NCI-H748 (cell line): ENCODE results near the gene PCDHA4.

Experiments
- DNase-seq: peaks from one replicate; lab custom pipeline; 2025; ENCODE audit not compliant: unreplicated experiment; lab: John Stamatoyannopoulos, UW

Gene PCDHA4

DNA sequence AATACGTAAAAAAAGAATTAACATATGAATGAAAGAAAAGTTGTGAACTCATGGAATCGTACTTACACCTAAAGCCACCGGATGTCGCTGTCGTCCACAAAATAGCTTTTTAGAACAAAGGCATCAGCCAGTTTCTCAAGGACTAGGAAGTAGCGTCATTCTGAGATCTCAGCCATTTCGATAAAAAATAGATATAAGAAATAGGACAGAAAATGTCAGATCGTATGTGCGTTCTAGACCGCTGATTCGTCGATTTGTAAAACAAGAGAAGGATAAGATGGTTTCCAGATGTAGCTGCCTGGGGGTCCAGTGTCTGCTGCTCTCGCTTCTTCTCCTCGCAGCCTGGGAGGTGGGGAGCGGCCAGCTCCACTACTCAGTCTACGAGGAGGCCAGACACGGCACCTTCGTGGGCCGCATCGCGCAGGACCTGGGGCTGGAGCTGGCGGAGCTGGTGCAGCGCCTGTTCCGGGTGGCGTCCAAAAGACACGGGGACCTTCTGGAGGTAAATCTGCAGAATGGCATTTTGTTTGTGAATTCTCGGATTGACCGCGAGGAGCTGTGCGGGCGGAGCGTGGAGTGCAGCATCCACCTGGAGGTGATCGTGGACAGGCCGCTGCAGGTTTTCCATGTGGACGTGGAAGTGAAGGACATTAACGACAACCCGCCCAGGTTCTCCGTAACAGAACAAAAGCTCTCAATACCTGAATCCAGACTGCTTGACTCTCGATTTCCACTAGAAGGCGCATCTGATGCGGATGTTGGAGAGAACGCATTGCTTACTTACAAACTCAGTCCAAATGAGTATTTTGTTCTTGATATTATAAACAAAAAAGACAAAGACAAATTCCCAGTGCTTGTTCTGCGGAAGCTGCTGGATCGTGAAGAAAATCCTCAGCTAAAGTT lies 49.2 kb downstream of the PCDHA4 start, which contains the start of gene PCDHA10:
Gene PCDHA10 (plus strand): TSS at position 126 of the 903 bp plus-strand sequence. CDS start 152 bp downstream, at position 278.
- DNase-seq, result peak; percentile 25

DNA sequence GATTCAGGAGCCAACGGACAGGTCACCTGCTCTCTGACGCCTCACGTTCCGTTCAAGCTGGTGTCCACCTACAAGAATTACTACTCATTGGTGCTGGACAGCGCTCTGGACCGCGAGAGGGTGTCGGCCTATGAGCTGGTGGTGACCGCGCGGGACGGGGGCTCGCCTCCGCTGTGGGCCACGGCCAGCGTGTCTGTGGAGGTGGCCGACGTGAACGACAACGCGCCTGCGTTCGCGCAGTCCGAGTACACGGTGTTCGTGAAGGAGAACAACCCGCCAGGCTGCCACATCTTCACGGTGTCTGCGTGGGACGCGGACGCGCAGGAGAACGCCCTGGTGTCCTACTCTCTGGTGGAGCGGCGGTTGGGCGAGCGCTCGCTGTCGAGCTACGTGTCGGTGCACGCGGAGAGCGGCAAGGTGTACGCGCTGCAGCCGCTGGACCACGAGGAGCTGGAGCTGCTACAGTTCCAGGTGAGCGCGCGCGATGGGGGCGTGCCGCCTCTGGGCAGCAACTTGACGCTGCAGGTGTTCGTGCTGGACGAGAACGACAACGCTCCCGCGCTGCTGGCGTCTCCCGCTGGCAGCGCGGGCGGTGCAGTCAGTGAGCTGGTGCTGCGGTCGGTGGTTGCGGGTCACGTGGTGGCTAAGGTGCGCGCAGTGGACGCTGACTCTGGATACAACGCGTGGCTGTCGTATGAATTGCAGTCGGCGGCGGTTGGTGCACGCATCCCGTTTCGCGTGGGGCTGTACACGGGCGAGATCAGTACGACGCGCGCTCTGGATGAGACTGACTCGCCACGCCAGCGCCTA lies 50.5 kb downstream of the PCDHA4 start:
- DNase-seq, result no peak

DNA sequence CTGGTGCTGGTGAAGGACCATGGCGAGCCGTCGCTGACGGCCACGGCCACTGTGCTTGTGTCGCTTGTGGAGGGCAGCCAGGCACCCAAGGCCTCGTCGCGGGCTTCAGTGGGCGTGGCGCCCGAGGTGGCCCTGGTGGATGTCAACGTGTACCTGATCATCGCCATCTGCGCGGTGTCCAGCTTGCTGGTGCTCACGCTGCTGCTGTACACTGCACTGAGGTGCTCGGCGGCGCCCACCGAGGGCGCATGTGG lies 51.0 kb downstream of the PCDHA4 start:
- no peak for DNase-seq

DNA sequence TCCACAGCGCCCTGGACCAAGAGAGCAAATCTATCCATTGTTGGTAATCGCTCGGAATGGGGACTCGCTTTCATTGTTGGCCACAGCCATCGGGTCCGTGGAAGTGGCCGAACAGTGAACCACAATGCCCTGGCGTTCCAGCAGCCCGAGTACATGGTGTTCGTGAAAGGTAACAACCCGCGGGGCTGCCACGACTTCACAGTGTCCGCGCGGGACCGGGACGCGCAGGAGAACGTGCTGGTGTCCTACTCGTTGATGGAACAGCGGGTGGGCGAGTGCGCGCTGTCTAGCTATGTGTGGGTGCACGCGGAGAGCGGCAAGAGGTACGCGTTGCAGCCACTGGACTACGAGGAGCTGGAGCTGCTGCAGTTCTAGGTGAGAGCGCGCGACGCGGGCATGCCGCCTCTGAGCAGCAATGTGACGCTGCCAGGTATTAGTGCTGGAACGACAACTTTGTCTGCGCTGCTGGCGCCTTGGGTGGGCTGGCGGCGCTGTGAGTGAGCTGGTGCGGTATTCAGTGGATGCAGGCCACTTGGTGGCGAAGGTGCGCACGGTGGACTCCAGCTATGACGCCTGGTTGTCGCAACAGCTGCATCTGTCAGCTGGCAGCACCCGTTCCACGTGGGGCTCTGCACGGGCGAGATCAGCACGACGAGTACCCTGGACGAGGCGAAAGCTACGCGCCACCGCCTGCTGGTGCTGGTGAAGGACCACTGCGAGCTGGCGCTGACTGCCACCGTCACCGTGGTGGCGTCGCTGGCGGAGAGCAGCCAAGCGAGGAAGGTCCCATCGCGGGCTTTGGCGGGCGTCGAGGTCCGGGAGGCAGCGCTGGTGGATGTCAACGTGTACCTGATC lies 55.8 kb downstream of the PCDHA4 start:
- no peak for DNase-seq
